Renal cortical epithelial cell (primary cell): Measurements from ENCODE around the gene FAM53B. TPM values are rescaled to one million over a fixed set of nuclear protein-coding genes. Genes with fewer than 3 reads are reported as not detected.
"Not testable (repeated sequence)": the region's sequence is repeated elsewhere in the genome, so short reads cannot be mapped to it uniquely, and the experiment has no call there.

Experiments
- DNase-seq: peaks from one replicate; pipeline ENCODE4 v3.0.0-alpha.2; 2011; ENCODE audit warnings: low read depth
- total RNA-seq: library from RNA; depleted of rRNA; stranded (reverse); fragments of >200 nt; gene quantifications from 2 replicates; pipeline ENCODE4 v1.2.3, GENCODE V29; 2014

The FAM53B gene
- total RNA-seq, 1 donor from 2014 or later, result 20.4 TPM

- DNase-seq, result no peak
These were observed 132.4 kb downstream of the FAM53B start for GRCh38 chr10:124611738-124612137.

- DNase-seq, result not testable (repeated sequence)
These were observed 133.3 kb downstream of the FAM53B start for GRCh38 chr10:124610851-124611250.

- DNase-seq, result not testable (repeated sequence)
These were observed 134.0 kb downstream of the FAM53B start for GRCh38 chr10:124610186-124610585.

- DNase-seq, result no peak
These were observed 134.5 kb downstream of the FAM53B start for GRCh38 chr10:124609698-124610097.

- DNase-seq, result no peak
These were observed 136.0 kb downstream of the FAM53B start for GRCh38 chr10:124608093-124608721.

GRCh38 chr10:124607693-124608092 is 136.5 kb downstream of the FAM53B start:
- no peak for DNase-seq

- no peak for DNase-seq
These were observed 137.4 kb downstream of the FAM53B start for GRCh38 chr10:124606822-124607221.

- DNase-seq, result no peak
These were observed 138.0 kb downstream of the FAM53B start for GRCh38 chr10:124605856-124606812.

GRCh38 chr10:124605481-124605855 is 138.7 kb downstream of the FAM53B start:
- no peak for DNase-seq

- DNase-seq, result no peak
These were observed 139.2 kb downstream of the FAM53B start for GRCh38 chr10:124605001-124605370.

- DNase-seq, result no peak
These were observed 139.8 kb downstream of the FAM53B start for GRCh38 chr10:124604214-124605000.

- no peak for DNase-seq
These were observed 140.6 kb downstream of the FAM53B start for GRCh38 chr10:124603376-124604213.

- DNase-seq, result no peak
These were observed 141.4 kb downstream of the FAM53B start for GRCh38 chr10:124602646-124603365.

GRCh38 chr10:124602121-124602561 is 142.0 kb downstream of the FAM53B start:
- no peak for DNase-seq

- DNase-seq, result no peak
These were observed 142.6 kb downstream of the FAM53B start for GRCh38 chr10:124601431-124602120.

GRCh38 chr10:124601016-124601415 is 143.2 kb downstream of the FAM53B start:
- no peak for DNase-seq

- no peak for DNase-seq
These were observed 143.9 kb downstream of the FAM53B start for GRCh38 chr10:124600051-124600880.

- DNase-seq, result no peak
These were observed 144.6 kb downstream of the FAM53B start for GRCh38 chr10:124599588-124600050.
